ENCODE measurements around the gene SLC10A3.

The SLC10A3 gene

DNA sequence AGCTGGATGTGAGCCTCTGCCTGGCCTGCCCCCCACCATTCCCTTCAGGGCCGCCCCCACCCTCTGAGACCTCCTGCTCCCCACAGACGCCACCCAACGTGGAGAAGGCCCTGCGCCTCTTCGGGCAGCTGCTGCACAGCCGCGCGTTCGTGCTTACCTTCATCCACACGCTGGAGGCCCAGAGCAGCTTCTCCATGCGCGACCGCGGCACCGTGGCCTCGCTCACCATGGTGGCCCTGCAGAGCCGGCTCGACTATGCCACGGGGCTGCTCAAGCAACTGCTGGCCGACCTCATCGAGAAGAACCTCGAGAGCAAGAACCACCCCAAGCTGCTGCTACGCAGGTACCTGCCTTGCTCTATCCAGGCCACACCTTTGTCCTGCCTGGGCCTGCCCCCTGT lies 22.2 kb downstream of the SLC10A3 start:
- TF ChIP-seq, protein P1, sequence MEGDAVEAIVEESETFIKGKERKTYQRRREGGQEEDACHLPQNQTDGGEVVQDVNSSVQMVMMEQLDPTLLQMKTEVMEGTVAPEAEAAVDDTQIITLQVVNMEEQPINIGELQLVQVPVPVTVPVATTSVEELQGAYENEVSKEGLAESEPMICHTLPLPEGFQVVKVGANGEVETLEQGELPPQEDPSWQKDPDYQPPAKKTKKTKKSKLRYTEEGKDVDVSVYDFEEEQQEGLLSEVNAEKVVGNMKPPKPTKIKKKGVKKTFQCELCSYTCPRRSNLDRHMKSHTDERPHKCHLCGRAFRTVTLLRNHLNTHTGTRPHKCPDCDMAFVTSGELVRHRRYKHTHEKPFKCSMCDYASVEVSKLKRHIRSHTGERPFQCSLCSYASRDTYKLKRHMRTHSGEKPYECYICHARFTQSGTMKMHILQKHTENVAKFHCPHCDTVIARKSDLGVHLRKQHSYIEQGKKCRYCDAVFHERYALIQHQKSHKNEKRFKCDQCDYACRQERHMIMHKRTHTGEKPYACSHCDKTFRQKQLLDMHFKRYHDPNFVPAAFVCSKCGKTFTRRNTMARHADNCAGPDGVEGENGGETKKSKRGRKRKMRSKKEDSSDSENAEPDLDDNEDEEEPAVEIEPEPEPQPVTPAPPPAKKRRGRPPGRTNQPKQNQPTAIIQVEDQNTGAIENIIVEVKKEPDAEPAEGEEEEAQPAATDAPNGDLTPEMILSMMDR (IDR thresholded peaks at IDR 0.05): no peak
- Histone ChIP-seq H3K27ac (no peak overlapping the region), H3K4me3 (no peak overlapping the region)
- no peak for DNase-seq (ENCODE audit: low spot score)

DNA sequence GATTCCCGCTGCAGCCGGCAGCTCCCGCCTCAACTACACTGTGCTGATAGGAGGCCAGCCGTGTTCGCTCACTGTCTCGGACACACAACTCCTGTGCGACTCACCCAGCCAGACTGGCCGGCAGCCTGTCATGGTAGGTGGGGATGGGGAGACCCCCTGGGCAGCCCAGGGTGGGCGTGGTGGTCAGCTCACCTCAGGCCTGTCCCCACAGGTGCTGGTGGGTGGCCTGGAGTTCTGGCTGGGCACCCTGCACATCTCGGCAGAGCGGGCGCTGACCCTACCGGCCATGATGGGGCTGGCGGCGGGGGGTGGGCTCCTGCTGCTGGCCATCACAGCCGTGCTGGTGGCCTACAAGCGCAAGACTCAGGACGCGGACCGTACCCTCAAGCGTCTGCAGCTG lies 22.9 kb downstream of the SLC10A3 start:
- H3K4me3 ChIP-seq: no peak overlapping the region
- no peak for DNase-seq (ENCODE audit: low spot score)
- TF ChIP-seq, protein P1 (IDR thresholded peaks at IDR 0.05): no peak
- no peak overlapping the region for H3K27ac ChIP-seq

DNA sequence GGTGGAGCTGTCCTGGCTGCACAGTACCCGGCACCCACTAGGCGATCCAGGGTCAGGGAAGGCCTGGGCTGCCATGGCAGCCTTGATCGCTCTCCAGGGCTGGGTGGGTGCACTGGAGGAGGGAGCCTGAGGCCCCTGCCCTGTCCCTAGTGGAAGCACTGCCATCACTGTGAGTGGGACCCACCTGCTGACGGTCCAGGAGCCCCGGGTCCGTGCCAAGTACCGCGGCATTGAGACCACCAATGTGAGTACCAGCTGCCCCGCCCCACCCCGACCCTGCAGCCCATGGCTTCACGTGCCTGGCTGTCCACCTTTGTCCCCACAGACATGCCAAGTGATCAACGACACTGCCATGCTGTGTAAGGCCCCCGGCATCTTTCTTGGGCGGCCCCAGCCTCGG lies 23.5 kb downstream of the SLC10A3 start:
- DNase-seq (ENCODE audit: low spot score): no peak
- Histone ChIP-seq H3K4me3 (no peak overlapping the region), H3K27ac (no peak overlapping the region)
- TF ChIP-seq, protein P1 (IDR thresholded peaks at IDR 0.05): no peak

DNA sequence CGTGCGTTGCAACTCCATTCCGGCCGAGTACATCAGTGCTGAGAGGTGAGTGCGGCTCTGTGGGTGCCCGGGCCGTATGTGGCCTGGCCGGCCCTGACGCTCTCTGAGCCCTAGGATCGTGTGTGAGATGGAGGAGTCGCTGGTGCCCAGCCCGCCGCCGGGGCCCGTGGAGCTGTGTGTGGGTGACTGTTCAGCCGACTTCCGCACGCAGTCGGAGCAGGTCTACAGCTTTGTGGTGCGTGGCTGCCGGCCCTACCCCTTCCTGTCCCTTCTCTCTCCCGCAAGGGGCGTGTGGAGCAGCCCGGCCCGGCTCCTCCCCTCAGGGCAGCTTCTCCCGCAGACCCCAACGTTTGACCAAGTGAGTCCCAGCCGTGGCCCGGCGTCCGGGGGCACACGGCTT lies 24.4 kb downstream of the SLC10A3 start:
- no peak overlapping the region for H3K4me3 ChIP-seq
- no peak overlapping the region for H3K27ac ChIP-seq
- no peak for DNase-seq (ENCODE audit: low spot score)
- TF ChIP-seq, protein P1 (IDR thresholded peaks at IDR 0.05): no peak

DNA sequence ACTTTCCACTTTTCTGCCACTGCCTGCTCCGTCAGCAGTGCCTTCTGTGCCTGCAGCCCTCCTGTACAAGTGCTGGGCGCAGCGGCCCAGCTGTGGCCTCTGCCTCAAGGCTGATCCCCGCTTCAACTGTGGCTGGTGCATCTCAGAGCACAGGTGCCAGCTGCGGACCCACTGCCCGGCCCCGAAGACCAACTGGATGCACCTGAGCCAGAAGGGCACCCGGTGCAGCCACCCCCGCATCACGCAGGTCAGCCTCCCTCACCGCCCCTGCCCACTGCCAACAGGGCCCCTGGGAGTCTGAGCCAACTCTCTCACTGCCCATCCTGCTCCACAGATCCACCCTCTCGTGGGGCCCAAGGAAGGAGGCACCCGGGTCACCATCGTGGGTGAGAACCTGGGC lies 24.8 kb downstream of the SLC10A3 start:
- TF ChIP-seq, protein P1 (IDR thresholded peaks at IDR 0.05): no peak
- DNase-seq (ENCODE audit: low spot score): no peak
- Histone ChIP-seq H3K27ac (no peak overlapping the region), H3K4me3 (no peak overlapping the region)

DNA sequence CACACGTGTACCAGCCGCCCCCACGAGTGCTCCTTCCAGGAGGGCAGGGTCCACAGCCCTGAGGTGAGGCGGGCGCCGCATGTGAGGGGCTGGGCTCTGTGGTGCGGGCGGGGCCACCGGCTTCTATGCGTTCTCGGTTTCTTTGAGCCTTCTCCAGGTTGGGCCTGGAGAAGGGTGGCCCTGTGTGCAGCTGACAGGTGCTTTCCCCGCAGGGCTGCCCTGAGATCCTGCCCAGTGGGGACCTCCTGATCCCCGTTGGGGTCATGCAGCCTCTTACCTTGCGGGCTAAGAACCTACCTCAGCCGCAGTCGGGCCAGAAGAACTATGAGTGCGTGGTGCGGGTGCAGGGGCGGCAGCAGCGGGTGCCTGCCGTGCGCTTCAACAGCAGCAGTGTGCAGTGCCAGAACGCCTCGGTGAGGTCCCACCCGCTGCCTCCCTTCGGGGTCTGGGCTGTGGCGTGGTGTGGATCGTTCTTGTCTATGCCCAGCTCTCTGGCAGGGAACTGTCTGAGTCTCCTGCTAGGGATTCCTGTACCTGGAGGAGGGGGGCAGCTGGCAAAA lies 25.5 kb downstream of the SLC10A3 start:
- no peak for DNase-seq (ENCODE audit: low spot score)
- TF ChIP-seq, protein P1 (IDR thresholded peaks at IDR 0.05): no peak
- no peak overlapping the region for H3K27ac ChIP-seq
- no peak overlapping the region for H3K4me3 ChIP-seq

DNA sequence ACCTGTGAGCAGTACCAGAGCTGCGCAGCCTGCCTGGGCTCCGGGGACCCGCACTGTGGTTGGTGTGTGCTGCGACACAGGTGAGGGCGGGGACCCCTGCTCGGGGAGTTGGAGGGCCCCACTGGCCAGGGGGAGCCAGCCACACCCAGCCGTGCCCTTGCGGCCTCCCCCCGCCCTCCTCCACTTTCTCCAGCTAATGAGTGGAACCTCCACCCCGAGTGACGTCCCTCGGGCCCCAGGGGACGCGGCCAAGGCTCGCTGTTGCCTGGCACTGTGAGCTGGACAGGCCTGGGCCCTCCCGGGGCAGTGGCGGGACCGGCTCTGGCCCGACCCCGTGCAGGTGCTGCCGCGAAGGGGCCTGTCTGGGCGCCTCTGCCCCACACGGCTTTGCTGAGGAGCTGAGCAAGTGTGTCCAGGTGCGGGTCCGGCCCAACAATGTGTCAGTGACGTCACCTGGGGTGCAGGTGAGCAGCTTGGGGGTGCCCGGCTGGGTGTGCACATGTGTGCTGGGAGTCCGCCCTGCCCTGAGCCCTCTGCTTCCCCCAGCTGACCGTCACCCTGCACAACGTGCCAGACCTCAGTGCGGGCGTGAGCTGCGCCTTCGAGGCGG lies 26.7 kb downstream of the SLC10A3 start:
- Histone ChIP-seq H3K27ac (no peak overlapping the region), H3K4me3 (no peak overlapping the region)
- DNase-seq (ENCODE audit: low spot score): no peak
- TF ChIP-seq, protein P1 (IDR thresholded peaks at IDR 0.05): no peak

Measured in coronary artery (tissue), 2 donors.